CD1c-positive myeloid dendritic cell (primary cell): ENCODE data around the gene C1orf52.

Source experiments
- DNase-seq: peaks from one replicate; pipeline ENCODE4 v3.0.0-alpha.2; 2016; ENCODE audit errors: extremely low spot score

C1orf52 gene

GRCh38 chr1:85230305-85230977 lies 29.0 kb downstream of the C1orf52 start:
- no peak for DNase-seq

- no peak for DNase-seq
Measured at GRCh38 chr1:85229574-85230097, 29.8 kb downstream of the C1orf52 start.

GRCh38 chr1:85228972-85229371 lies 30.5 kb downstream of the C1orf52 start:
- no peak for DNase-seq

GRCh38 chr1:85225624-85226380 lies 33.7 kb downstream of the C1orf52 start:
- DNase-seq, result no peak

GRCh38 chr1:85224734-85225623 lies 34.5 kb downstream of the C1orf52 start:
- no peak for DNase-seq

- DNase-seq, result no peak
Measured at GRCh38 chr1:85224295-85224694, 35.2 kb downstream of the C1orf52 start.

- DNase-seq, result no peak
Measured at GRCh38 chr1:85223334-85223733, 36.1 kb downstream of the C1orf52 start.

GRCh38 chr1:85220756-85221201 lies 38.7 kb downstream of the C1orf52 start:
- no peak for DNase-seq

- no peak for DNase-seq
Measured at GRCh38 chr1:85219853-85220610, 39.4 kb downstream of the C1orf52 start.

GRCh38 chr1:85216697-85217096 lies 42.8 kb downstream of the C1orf52 start:
- DNase-seq, result no peak

GRCh38 chr1:85214654-85215053 lies 44.8 kb downstream of the C1orf52 start:
- no peak for DNase-seq

GRCh38 chr1:85208488-85208887 lies 51.0 kb downstream of the C1orf52 start:
- DNase-seq, result no peak

- no peak for DNase-seq
Measured at GRCh38 chr1:85203573-85204171, 55.8 kb downstream of the C1orf52 start.

- DNase-seq, result no peak
Measured at GRCh38 chr1:85202864-85203255, 56.6 kb downstream of the C1orf52 start.

GRCh38 chr1:85202092-85202863 lies 57.2 kb downstream of the C1orf52 start:
- peak; percentile 7 for DNase-seq

- peak; percentile 43 for DNase-seq
Measured at GRCh38 chr1:85201340-85202091, 57.9 kb downstream of the C1orf52 start.

- peak; percentile 62 for DNase-seq
Measured at GRCh38 chr1:85200463-85201339, 58.8 kb downstream of the C1orf52 start, which contains the start of gene SYDE2. SYDE2 (minus strand) TSS chr1:85201016; CDS start chr1:85200996, 20 bp downstream.
